Vagina (tissue), 2 donors: Measurements from ENCODE around the gene CHMP6.

Experiments
- CTCF ChIP-seq, 3 experiments: fragments of 450-650 bp in 2 of 3; fragments of 200-600 bp in 1 of 3; sonication (generic) in 1 of 3; IDR thresholded peaks; one replicate each; pipeline ENCODE4 v1.5.1; 2017 to 2019; ENCODE audit warnings: antibody characterized with exemption in 3 of 3, mild to moderate bottlenecking in 2 of 3, moderate library complexity in 2 of 3
- POLR2A ChIP-seq, 2 donors: fragments of 450-650 bp; IDR thresholded peaks; one replicate each; pipeline ENCODE4 v1.6.1; 2017; ENCODE audit warnings: antibody characterized with exemption in 2 of 2, mild to moderate bottlenecking in 2 of 2, moderate library complexity in 2 of 2

- TF ChIP-seq CTCF (IDR thresholded peaks at IDR 0.05) (no peak), POLR2A (IDR thresholded peaks at IDR 0.05) (no peak)
These were observed 51.0 kb downstream of the CHMP6 start for GRCh38 chr17:81042606-81043005.
